ENCODE results near the gene FERMT2. TPM values are rescaled to one million over a fixed set of nuclear protein-coding genes. Genes with fewer than 3 reads are reported as not detected.
A peak's percentile ranks its signal among the peaks of the same experiment; 100 is the strongest.

Gene FERMT2, protein sequence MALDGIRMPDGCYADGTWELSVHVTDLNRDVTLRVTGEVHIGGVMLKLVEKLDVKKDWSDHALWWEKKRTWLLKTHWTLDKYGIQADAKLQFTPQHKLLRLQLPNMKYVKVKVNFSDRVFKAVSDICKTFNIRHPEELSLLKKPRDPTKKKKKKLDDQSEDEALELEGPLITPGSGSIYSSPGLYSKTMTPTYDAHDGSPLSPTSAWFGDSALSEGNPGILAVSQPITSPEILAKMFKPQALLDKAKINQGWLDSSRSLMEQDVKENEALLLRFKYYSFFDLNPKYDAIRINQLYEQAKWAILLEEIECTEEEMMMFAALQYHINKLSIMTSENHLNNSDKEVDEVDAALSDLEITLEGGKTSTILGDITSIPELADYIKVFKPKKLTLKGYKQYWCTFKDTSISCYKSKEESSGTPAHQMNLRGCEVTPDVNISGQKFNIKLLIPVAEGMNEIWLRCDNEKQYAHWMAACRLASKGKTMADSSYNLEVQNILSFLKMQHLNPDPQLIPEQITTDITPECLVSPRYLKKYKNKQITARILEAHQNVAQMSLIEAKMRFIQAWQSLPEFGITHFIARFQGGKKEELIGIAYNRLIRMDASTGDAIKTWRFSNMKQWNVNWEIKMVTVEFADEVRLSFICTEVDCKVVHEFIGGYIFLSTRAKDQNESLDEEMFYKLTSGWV
- total RNA-seq: 1.3 and 2.1 TPM in 2 replicates

DNA sequence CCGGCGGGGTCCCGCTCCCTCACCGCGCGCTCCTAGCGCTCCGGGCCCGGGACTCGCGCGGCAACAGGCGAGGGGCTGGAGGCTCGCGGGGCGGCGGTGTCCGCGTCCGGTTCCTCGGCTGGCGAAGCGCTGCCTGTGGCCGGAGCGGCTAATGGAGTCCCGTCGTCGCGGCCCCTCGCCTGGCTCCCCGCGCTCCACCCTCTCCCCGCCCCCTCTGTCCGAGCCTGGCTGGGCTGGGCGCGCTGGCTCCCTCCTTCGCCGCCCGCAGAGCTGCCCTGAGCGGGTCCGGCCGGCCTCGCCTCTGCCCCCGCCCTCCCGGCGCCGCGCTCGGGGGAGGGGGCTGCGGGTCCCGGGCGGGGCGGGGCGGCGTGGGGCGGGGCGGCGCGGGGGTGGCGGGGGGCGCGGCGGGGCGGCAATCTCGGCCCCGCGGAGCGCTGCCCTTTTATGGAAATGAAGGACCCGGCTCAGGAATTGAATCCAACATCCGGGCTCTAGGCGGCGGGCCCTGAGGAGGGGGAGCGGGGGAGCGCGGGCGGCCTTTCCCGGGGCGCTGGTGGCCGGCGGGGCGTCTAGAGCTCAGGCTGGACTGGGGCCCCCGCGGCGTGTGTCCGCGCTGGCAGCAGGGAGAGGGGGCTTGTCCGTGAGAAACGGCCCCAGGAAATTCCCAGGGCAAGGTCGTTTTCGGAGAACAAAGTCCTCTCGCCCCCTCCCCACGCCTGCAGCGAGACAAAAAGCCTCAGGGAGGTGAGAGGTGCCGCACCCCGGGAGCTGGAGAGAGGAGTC lies at the start of gene FERMT2:
FERMT2 (minus strand) TSS at position 153 of the 783 bp plus-strand sequence. CDS start 482 bp downstream, outside the sequence.
- no peak for DNase-seq (ENCODE audit: low spot score)
- intact Hi-C loops (cut with micrococcal nuclease): loop anchor here (1.0 to 2.0 kb wide), 2 partner anchors 33 to 398 kb away; partner anchors contain the start of genes GPR137C and TXNDC16
- Mint-ChIP-seq H3K36me3 (ENCODE audit: low read depth) (no peaks in the 10 kb centered on the region), H3K4me1 (ENCODE audit: low read depth) (peaks cover 14% of the 10 kb centered on the region), H3K9me3 (no peaks in the 10 kb centered on the region), H3K4me3 (peak within 1 kb of the TSS; percentile 83), H3K27ac (peak within 1 kb of the TSS; percentile 19), H3K27me3 (ENCODE audit: insufficient read depth) (peaks cover 57% of the 10 kb centered on the region)

DNA sequence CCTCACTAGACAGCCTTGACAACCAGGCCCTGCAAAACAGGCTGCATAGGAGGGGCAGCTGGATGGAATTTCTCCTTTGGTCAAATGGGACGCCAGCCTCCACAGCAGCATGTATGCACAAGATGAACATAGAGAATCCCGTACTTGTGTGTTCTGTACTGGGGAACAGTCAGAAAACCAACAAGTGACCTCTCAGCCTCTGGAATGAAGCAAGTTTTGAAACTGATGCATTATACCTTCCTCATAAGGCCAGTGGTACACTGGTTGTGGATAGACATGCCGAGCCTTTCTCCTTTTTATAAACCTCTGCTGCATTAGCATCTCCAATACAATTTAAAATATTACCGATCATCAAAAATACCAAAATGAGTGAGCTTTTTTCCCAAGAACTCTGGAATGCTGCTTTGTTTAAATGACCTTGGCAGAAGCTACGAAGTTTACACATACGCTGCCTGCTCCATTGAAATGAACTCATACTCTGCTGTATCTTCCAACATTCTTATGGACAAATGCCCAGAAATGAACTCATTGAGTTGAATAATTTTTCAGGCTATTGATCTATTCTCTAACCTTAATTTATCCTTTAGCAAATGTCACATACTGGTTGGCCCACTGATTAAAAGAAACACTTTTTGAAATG lies 47.6 kb upstream of the FERMT2 start:
- intact Hi-C loops (cut with micrococcal nuclease): no loop called here
- Mint-ChIP-seq H3K27ac (no peak overlapping the region), H3K9me3 (no peaks in the 10 kb centered on the region), H3K27me3 (ENCODE audit: insufficient read depth) (no peaks in the 10 kb centered on the region), H3K4me3 (no peak overlapping the region), H3K36me3 (ENCODE audit: low read depth) (no peaks in the 10 kb centered on the region), H3K4me1 (ENCODE audit: low read depth) (no peaks in the 10 kb centered on the region)
- no peak for DNase-seq (ENCODE audit: low spot score)

DNA sequence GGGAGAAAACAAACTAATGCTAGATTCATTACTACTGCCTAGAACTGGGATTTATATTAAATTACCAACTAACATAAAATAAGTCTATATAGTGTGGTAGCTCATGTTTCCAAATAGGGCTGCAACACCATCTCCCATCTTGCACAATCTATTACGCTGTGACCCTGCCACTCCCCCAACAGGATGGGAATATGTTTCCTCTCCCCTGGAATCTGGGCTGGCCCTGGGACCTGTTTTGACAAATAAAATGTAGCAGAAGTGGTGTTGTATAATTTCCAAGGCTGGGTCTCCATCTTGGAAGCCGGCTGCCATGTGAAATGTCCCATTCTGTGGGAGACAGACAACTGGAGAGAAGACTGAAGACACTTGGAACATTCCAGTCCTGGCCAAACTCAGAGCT lies 45.6 kb upstream of the FERMT2 start:
- intact Hi-C loops (cut with micrococcal nuclease): no loop called here
- Mint-ChIP-seq H3K9me3 (no peaks in the 10 kb centered on the region), H3K27ac (no peak overlapping the region), H3K36me3 (ENCODE audit: low read depth) (no peaks in the 10 kb centered on the region), H3K4me3 (no peak overlapping the region), H3K4me1 (ENCODE audit: low read depth) (no peaks in the 10 kb centered on the region), H3K27me3 (ENCODE audit: insufficient read depth) (no peaks in the 10 kb centered on the region)
- no peak for DNase-seq (ENCODE audit: low spot score)

DNA sequence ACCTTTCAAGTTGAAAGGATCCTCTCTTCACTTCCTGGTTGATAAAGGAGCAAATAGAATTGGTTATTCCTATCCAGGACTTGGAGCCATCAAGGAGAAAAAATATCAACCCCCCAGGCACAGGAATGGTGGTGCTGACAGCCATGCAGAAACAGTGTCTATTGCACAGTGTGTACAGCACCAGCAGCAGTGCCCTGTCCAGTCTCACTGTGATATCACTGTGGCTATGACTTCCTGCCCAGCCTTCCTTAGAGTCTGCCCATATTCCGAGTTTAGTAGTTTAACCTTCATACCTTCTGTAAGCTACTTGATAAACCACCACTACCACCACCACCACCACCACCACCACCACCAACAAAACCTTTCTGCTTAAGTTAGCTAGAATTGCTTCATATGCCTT lies 45.1 kb upstream of the FERMT2 start:
- H3K9me3 Mint-ChIP-seq: no peaks in the 10 kb centered on the region
- H3K36me3 Mint-ChIP-seq (ENCODE audit: low read depth): no peaks in the 10 kb centered on the region
- no peak overlapping the region for H3K27ac Mint-ChIP-seq
- no peak for DNase-seq (ENCODE audit: low spot score)
- H3K27me3 Mint-ChIP-seq (ENCODE audit: insufficient read depth): no peaks in the 10 kb centered on the region
- H3K4me3 Mint-ChIP-seq: no peak overlapping the region
- H3K4me1 Mint-ChIP-seq (ENCODE audit: low read depth): no peaks in the 10 kb centered on the region
- intact Hi-C loops (cut with micrococcal nuclease): no loop called here

DNA sequence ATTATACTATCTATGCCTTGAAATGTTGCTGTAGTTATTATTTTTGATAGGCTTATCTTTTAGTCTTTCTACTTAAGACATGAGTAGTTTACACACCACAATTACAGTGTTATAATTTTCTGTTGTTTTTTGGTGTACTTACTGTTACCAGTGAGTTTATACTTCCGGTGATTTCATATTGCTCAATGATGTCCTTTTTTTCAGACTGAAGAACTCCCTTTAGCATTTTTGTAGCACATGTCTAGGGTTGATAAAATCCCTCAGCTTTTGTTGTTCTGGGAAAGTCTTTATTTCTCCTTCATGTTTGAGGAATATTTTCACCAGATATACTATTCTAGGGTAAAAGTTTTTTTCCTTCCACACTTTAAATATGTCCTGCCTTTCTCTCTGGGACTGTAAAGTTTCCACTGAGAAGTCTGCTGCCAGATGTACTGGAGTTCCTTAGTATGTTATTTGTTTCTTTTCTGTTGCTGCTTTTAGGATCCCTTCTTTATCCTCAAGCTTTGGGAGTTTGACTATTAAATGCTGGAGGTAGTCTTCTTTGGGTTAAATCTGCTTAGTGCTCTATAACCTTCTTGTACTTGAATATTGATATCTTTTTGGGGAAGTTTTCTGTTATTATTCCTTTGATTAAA lies 41.5 kb upstream of the FERMT2 start:
- H3K4me3 Mint-ChIP-seq: no peak overlapping the region

DNA sequence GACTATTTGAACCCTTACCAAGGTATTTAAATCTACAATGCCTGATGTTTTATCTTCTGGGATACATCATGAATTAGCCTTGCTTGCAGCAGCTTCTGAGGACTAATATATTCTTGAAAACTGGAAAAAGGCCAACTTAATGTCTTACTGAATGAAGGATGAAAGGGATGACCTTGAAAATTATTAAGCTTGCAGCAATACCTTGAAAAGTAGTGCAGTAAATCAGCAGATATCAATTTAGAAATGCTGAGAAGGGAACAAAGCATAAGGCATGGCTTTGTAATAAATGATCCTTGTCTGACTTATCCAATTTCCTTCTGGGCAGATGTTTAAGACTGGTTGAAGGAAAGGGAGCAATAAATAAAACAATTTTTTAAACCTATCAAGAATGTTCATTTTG lies 37.3 kb upstream of the FERMT2 start:
- DNase-seq (ENCODE audit: low spot score): no peak
- no peaks in the 10 kb centered on the region for H3K36me3 Mint-ChIP-seq (ENCODE audit: low read depth)
- no peaks in the 10 kb centered on the region for H3K4me1 Mint-ChIP-seq (ENCODE audit: low read depth)
- no peak overlapping the region for H3K27ac Mint-ChIP-seq
- intact Hi-C loops (cut with micrococcal nuclease): no loop called here
- H3K9me3 Mint-ChIP-seq: no peaks in the 10 kb centered on the region
- H3K4me3 Mint-ChIP-seq: no peak overlapping the region
- peaks cover 5% of the 10 kb centered on the region for H3K27me3 Mint-ChIP-seq (ENCODE audit: insufficient read depth)

More for the DNA sequence above, 41.5 kb upstream of the FERMT2 start:
- intact Hi-C loops (cut with micrococcal nuclease): no loop called here
- H3K27ac Mint-ChIP-seq: no peak overlapping the region
- no peaks in the 10 kb centered on the region for H3K9me3 Mint-ChIP-seq
- no peak for DNase-seq (ENCODE audit: low spot score)
- no peaks in the 10 kb centered on the region for H3K36me3 Mint-ChIP-seq (ENCODE audit: low read depth)
- H3K27me3 Mint-ChIP-seq (ENCODE audit: insufficient read depth): peaks cover 5% of the 10 kb centered on the region
- H3K4me1 Mint-ChIP-seq (ENCODE audit: low read depth): no peaks in the 10 kb centered on the region

DNA sequence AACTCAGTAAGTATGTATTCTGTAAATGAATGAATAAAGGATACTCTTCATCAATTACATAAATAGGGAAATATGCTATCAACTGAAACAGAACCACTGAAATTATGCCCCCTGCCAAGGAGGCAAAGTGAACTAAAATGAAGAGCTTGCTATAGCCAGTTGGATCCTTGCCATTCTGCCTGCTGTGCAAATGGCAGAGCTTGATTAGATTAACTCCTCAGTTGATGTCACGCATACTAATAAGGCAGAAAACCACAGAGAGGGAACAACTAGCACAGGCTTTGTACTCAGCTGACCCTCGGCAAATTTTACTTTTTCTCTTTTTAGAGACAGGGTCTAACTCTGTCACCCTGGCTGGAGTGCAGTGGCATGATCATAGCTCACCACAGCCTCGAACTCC lies 36.7 kb upstream of the FERMT2 start:
- no peak overlapping the region for H3K27ac Mint-ChIP-seq
- H3K36me3 Mint-ChIP-seq (ENCODE audit: low read depth): no peaks in the 10 kb centered on the region
- intact Hi-C loops (cut with micrococcal nuclease): no loop called here
- H3K27me3 Mint-ChIP-seq (ENCODE audit: insufficient read depth): peaks cover 5% of the 10 kb centered on the region
- H3K9me3 Mint-ChIP-seq: no peaks in the 10 kb centered on the region
- H3K4me1 Mint-ChIP-seq (ENCODE audit: low read depth): no peaks in the 10 kb centered on the region
- no peak overlapping the region for H3K4me3 Mint-ChIP-seq
- no peak for DNase-seq (ENCODE audit: low spot score)

DNA sequence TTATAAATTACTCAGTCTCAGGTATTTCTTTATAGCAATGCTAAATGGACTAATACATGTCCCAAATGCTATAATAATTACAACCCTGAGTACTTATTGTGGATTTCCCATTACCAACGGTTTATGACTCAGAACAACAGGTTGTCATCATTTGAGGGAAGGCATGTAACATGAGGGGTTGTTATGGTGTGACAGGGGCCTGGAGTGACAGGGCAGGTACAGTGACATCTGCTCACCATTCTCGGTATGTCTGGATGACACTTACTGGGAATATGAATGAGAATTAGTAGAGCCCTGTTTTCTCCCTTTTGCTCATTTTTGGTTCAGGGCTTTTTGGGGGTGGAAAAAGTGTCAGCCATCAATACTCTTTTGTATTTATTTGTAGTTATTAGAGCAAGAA lies 36.2 kb upstream of the FERMT2 start:
- Mint-ChIP-seq H3K4me3 (no peak overlapping the region), H3K9me3 (no peaks in the 10 kb centered on the region), H3K36me3 (ENCODE audit: low read depth) (no peaks in the 10 kb centered on the region), H3K4me1 (ENCODE audit: low read depth) (no peaks in the 10 kb centered on the region), H3K27ac (no peak overlapping the region), H3K27me3 (ENCODE audit: insufficient read depth) (peaks cover 5% of the 10 kb centered on the region)
- DNase-seq (ENCODE audit: low spot score): no peak
- intact Hi-C loops (cut with micrococcal nuclease): no loop called here

DNA sequence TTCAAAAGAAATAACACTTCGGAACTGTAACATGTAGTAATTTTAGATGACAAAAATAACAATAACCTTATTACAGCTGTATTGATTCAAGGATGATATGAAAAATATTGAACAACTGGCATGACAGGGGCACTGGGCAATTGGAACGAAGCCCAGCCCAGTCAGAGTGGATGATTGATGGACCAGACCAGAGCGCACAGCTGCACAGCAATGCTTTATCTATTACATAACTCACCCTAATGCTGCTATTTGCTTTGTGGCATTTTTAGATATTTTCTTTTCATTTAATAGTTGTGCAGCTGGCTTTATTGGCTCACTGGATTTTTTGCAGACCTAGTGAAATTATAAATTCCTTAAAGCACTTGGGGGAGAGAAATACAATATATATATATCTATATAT lies 26.9 kb upstream of the FERMT2 start:
- H3K27ac Mint-ChIP-seq: no peak overlapping the region

DNA sequence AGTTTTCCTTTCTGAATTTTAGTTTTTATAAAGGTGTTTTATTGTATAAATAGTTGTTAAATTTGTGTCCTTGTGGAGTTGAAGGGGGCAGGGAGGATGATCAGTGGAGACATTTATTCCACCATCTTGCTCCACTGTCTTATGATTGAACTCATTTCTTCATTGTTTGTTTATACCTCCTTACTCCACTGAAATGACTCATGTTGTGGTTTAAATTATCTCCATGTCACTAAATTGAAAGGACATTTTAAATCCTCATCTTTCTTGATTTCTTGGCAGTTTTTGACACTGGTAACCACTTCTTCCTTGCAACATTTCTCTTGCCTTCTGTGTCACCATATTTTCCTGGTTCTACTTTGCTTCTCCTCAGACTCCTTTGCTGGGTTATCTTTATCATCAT lies 23.6 kb upstream of the FERMT2 start:
- H3K27me3 Mint-ChIP-seq (ENCODE audit: insufficient read depth): peaks cover 8% of the 10 kb centered on the region
- H3K9me3 Mint-ChIP-seq: peaks cover 4% of the 10 kb centered on the region
- no peak overlapping the region for H3K27ac Mint-ChIP-seq
- H3K36me3 Mint-ChIP-seq (ENCODE audit: low read depth): no peaks in the 10 kb centered on the region
- H3K4me3 Mint-ChIP-seq: no peak overlapping the region
- no peak for DNase-seq (ENCODE audit: low spot score)
- H3K4me1 Mint-ChIP-seq (ENCODE audit: low read depth): no peaks in the 10 kb centered on the region
- intact Hi-C loops (cut with micrococcal nuclease): no loop called here

More for the DNA sequence above, 26.9 kb upstream of the FERMT2 start:
- no peaks in the 10 kb centered on the region for H3K9me3 Mint-ChIP-seq
- H3K4me1 Mint-ChIP-seq (ENCODE audit: low read depth): no peaks in the 10 kb centered on the region
- intact Hi-C loops (cut with micrococcal nuclease): no loop called here
- H3K27me3 Mint-ChIP-seq (ENCODE audit: insufficient read depth): peaks cover 4% of the 10 kb centered on the region
- H3K4me3 Mint-ChIP-seq: no peak overlapping the region
- no peaks in the 10 kb centered on the region for H3K36me3 Mint-ChIP-seq (ENCODE audit: low read depth)
- no peak for DNase-seq (ENCODE audit: low spot score)

DNA sequence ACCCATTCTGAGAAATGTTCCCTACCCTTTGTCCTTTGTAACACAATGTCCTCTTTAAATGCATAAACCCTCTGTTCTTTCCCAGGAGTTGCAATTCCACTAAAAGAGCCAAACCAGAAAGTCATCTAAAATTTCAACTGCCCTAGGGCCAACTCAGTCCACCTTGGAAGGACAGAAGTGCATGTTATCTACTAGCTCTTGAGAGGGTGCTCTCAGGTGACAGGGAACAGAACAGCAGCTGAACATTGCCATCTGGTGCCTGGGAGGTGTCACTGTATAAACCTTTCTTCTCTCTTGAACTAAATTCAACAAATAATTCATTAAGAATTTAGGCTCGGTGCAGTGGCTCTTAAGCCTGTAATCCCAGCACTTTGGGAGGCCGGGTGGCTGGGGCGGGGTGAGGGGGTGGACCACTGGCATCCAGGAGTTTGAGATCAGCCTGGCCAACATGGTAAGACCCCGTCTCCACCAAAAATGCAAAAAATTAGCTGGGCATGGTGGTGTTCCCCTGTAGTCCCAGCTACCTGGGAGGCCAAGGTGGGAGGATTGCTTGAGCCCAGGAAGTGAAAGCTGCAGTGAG lies 10.3 kb upstream of the FERMT2 start:
- no peak for DNase-seq (ENCODE audit: low spot score)
- Mint-ChIP-seq H3K27ac (no peak overlapping the region), H3K27me3 (ENCODE audit: insufficient read depth) (peaks cover 6% of the 10 kb centered on the region), H3K4me3 (no peak overlapping the region), H3K9me3 (no peaks in the 10 kb centered on the region), H3K36me3 (ENCODE audit: low read depth) (no peaks in the 10 kb centered on the region), H3K4me1 (ENCODE audit: low read depth) (no peaks in the 10 kb centered on the region)
- intact Hi-C loops (cut with micrococcal nuclease): loop anchor here (1.0 to 2.0 kb wide), 2 partner anchors 138 to 346 kb away; no protein-coding TSS in a partner anchor

DNA sequence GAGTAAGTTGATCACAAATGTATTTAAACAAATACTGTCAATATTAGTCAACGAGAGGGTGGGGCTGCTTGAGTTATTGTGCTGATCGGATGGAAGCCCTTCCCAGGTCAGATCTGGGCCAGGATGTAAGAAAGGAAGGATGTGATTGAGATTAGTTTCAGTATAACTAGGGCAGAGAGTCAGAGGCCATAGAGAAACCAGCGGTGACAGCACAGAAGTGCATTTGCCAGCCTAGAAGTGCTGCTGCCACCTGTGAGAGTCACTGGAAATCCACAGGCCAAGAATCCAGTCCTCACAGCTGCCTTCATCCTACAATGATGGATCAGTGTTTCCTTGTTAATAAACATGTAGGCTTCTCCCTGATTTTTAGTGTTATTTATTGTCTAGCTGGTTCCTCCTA lies 9.8 kb upstream of the FERMT2 start:
- no peak for DNase-seq (ENCODE audit: low spot score)

More for the DNA sequence above, 9.8 kb upstream of the FERMT2 start:
- no peaks in the 10 kb centered on the region for H3K9me3 Mint-ChIP-seq
- H3K27ac Mint-ChIP-seq: no peak overlapping the region
- intact Hi-C loops (cut with micrococcal nuclease): loop anchor here (1.0 to 2.0 kb wide), 2 partner anchors 137 to 346 kb away; no protein-coding TSS in a partner anchor
- no peaks in the 10 kb centered on the region for H3K36me3 Mint-ChIP-seq (ENCODE audit: low read depth)
- H3K27me3 Mint-ChIP-seq (ENCODE audit: insufficient read depth): peaks cover 6% of the 10 kb centered on the region
- H3K4me1 Mint-ChIP-seq (ENCODE audit: low read depth): no peaks in the 10 kb centered on the region
- no peak overlapping the region for H3K4me3 Mint-ChIP-seq

Measured in activated T-helper 1 cell treated with anti-CD3 and anti-CD28 coated beads, Interleukin-12 subunit alpha, Interleukin-12 subunit beta, Interleukin-2, Interleukin-4 antibody, amounts not matched to agents 30 ng/mL and 10 ng/mL and 1 ng/mL, durations not matched to agents 14 hours and 24 hours and 36 hours (primary cell).